RWPE2 (cell line): ENCODE data around the gene IL25.

Source experiments
- ATAC-seq: fragments of 200-7000 bp; cut with Tn5 transposase; 3 replicates; pipeline ENCODE4 v1.9.1; 2021; ENCODE audit warnings: low read depth
- DNase-seq: peaks from one replicate; pipeline ENCODE4 v3.0.0-alpha.2; 2020; ENCODE audit warnings: low spot score
- H3K27ac ChIP-seq: fragments of 450-650 bp; 2 replicates; pipeline ENCODE4 v1.5.1; 2017; ENCODE audit warnings: mild to moderate bottlenecking; ENCODE audit not compliant: poor library complexity, severe bottlenecking
- H3K27me3 ChIP-seq: fragments of 250-450 bp; sonication (Bioruptor Pico); 2 replicates; pipeline ENCODE4 v1.5.1; 2021; ENCODE audit warnings: mild to moderate bottlenecking, moderate library complexity; ENCODE audit not compliant: insufficient read depth, poor library complexity, severe bottlenecking
- H3K36me3 ChIP-seq: fragments of 250-450 bp; sonication (Bioruptor Pico); 2 replicates; pipeline ENCODE4 v1.5.1; 2020; ENCODE audit warnings: low read depth, mild to moderate bottlenecking, moderate library complexity
- H3K4me1 ChIP-seq: fragments of 250-450 bp; sonication (Bioruptor Pico); 2 replicates; pipeline ENCODE4 v1.5.1; 2021; ENCODE audit warnings: mild to moderate bottlenecking, moderate library complexity; ENCODE audit not compliant: insufficient read depth, poor library complexity, severe bottlenecking
- H3K4me3 ChIP-seq: fragments of 250-450 bp; sonication (Bioruptor Pico); 2 replicates; pipeline ENCODE4 v1.5.1; 2021; ENCODE audit warnings: mild to moderate bottlenecking, moderate library complexity; ENCODE audit not compliant: severe bottlenecking
- H3K9me3 ChIP-seq: fragments of 250-450 bp; sonication (Bioruptor Pico); 2 replicates; pipeline ENCODE4 v1.5.1; 2021; ENCODE audit warnings: mild to moderate bottlenecking, moderate library complexity; ENCODE audit not compliant: severe bottlenecking
- TF ChIP-seq, protein P1 (sequence below): fragments of 450-650 bp; IDR thresholded peaks from one replicate; pipeline ENCODE4 v1.5.1; 2017; ENCODE audit warnings: mild to moderate bottlenecking, moderate library complexity; ENCODE audit not compliant: poor library complexity, severe bottlenecking

IL25 gene

DNA sequence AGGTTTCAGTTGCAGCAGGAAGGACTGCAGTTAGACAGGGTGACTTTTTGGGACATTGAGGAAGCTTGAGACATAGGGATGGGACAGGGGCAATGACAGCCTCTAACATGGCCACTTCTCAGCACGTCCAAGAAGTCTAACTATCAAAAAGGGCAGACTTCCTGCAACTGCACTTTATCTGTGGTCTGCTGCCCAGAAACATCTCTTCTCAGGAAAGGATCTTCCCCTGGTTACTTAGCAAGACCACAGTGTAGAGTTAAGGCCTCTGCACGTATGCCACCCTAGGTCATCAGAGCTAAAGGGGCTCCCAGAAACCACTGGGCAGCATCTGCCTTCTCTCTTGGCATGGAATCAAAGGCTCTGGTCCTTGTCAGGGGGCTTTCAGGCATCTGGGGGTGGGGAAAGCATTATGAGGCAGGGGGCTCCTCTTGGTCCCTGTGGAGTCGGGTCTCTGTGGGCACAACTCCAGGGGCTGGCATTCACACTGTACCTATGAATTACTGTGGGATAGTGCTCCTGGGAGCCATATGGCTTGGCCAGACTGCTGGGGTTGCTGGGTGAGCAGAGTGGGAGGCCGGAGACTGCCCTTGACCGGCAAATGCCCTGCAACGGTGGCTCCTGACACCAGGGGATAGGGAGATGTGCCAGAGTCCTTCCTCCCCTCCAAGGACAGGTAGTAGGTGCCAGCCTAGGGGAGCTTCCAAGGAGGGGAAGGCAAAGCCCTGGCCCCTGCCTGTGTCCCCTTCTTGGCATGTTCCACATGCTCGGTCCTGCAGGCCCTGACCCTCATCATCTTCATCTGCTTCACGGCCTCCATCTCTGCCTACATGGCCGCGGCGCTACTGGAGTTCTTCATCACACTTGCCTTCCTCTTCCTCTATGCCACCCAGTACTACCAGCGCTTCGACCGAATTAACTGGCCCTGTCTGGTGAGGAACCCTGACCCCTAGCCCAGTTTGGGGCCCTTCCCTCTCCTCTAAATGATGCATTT, 5.3 kb downstream of the IL25 start:
- no peaks in the 10 kb centered on the region for H3K9me3 ChIP-seq
- H3K36me3 ChIP-seq, result no peaks in the 10 kb centered on the region
- no peak overlapping the region for H3K27ac ChIP-seq
- H3K27me3 ChIP-seq, result no peaks in the 10 kb centered on the region
- ATAC-seq, result no peak
- DNase-seq, result no peak
- TF ChIP-seq, protein P1, sequence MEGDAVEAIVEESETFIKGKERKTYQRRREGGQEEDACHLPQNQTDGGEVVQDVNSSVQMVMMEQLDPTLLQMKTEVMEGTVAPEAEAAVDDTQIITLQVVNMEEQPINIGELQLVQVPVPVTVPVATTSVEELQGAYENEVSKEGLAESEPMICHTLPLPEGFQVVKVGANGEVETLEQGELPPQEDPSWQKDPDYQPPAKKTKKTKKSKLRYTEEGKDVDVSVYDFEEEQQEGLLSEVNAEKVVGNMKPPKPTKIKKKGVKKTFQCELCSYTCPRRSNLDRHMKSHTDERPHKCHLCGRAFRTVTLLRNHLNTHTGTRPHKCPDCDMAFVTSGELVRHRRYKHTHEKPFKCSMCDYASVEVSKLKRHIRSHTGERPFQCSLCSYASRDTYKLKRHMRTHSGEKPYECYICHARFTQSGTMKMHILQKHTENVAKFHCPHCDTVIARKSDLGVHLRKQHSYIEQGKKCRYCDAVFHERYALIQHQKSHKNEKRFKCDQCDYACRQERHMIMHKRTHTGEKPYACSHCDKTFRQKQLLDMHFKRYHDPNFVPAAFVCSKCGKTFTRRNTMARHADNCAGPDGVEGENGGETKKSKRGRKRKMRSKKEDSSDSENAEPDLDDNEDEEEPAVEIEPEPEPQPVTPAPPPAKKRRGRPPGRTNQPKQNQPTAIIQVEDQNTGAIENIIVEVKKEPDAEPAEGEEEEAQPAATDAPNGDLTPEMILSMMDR, result no peak
- no peak overlapping the region for H3K4me3 ChIP-seq
- H3K4me1 ChIP-seq, result no peaks in the 10 kb centered on the region

DNA sequence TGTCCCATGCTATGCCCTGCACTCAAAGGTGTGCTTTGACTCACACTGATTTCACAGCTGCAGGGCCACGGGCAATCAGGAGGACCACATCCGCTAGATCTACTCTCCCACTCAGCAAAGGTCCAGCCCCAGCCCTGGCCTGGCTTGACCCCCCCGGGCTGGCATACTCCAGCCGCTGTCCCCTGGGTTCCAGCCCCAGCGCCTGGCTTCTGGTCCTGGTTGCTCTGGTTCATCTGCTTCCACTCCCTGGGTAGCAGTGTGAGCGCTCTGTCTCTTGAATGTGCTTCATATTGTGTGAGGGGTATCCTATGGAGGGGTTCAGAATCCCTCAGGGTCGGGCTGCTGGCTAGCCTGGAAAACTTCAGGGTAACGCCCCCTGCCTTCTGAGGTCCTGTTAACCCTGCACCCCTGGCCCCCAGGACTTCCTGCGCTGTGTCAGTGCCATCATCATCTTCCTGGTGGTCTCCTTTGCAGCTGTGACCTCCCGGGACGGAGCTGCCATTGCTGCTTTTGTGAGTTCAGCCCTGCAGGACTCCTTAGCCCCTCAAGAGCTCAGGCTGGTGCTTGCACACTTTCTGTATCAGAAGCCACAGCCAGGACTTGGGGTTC, 6.1 kb downstream of the IL25 start:
- Histone ChIP-seq H3K4me1 (no peaks in the 10 kb centered on the region), H3K4me3 (no peak overlapping the region), H3K27ac (no peak overlapping the region), H3K36me3 (no peaks in the 10 kb centered on the region), H3K27me3 (no peaks in the 10 kb centered on the region), H3K9me3 (no peaks in the 10 kb centered on the region)
- ATAC-seq (no peak), DNase-seq (no peak)
- TF ChIP-seq, protein P1, result no peak

DNA sequence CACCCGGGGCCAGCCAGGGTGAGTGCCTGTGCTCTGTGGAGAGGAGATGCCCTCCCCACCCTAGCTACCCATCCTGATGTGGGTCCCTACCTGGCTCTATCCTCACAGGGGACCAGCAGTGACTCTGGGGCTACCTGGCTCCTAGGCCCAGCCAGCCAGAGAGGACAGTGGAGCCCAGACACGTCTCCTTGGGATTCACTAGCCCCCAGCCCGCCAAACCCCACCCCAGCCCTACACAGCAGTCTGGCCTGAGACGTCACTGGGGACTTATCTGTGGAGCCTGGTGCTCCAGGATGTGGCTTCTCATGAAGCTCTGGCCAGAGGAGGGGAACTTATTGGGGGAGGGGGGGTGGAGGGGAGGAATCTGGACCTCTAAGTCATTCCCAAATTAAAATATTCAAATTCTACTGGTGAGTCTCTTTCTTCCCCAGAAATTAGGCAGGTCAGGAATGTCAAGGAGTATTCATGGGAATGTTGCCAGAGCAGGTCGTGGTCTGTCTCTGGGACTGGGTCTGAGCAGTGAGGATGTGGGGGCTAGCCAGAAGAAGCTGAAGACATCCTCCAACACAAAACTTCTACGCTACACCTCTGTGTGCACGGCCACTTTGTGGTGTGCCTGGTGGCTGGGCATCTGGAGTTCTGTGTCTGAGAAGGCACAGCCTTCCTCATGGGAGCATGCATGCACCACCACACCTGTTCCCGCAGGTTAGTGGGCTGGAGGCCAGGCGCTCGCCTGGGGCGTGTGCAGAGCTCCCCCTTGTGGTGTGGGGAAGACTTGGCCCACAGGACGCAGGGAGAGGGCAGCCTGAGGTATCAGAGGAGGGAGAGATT, 7.0 kb downstream of the IL25 start:
- TF ChIP-seq, protein P1, result peak; percentile 97
- no peak overlapping the region for H3K4me3 ChIP-seq
- no peaks in the 10 kb centered on the region for H3K9me3 ChIP-seq
- ATAC-seq (peak; percentile 88), DNase-seq (peak; percentile 78)
- H3K27me3 ChIP-seq, result no peaks in the 10 kb centered on the region
- no peak overlapping the region for H3K27ac ChIP-seq
- H3K36me3 ChIP-seq, result no peaks in the 10 kb centered on the region
- no peaks in the 10 kb centered on the region for H3K4me1 ChIP-seq

DNA sequence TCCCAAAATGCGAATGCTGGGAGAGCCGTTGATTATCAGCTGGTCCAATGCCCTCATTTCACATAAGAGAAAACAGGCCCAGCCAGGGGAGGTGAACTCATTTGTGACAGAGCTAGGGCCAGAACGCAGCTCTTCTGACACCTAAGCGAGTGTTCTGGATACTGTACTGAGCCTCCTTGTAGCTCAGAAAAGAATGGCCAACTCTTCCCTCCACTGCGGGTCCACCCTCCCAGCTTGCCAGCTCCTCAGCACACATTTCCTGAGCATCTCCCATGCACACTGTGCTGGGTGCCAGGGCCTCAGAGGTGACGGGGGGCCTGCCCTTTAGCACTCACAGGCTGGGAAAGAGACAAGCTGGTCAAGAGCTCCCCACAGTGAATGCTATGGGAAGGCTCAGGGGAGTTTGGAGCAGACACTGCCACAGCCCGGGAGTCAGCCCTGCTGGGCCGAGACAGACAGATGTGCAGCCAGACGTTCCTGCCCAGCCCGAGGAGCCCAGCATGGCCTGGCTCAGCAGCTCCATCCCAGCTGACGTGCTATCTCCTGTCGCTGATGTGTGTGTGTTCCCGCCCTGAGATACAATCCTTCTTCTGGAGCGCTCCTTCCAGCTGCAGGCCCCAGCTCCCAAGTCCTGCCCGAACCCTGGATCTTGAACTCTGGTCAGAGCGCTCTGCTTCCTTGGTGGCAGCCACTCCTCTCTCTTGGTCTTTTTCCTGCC, 7.7 kb downstream of the IL25 start:
- TF ChIP-seq, protein P1, result peak; percentile 76
- DNase-seq, result no peak

More for the DNA sequence above, 7.7 kb downstream of the IL25 start:
- Histone ChIP-seq H3K36me3 (no peaks in the 10 kb centered on the region), H3K4me3 (no peak overlapping the region), H3K9me3 (no peaks in the 10 kb centered on the region), H3K4me1 (no peaks in the 10 kb centered on the region), H3K27ac (no peak overlapping the region), H3K27me3 (no peaks in the 10 kb centered on the region)
- ATAC-seq, result no peak
